GM12874 (cell line): ENCODE data around the gene USP32.

Experiments used
- TF ChIP-seq, protein P1 (sequence below): IDR thresholded peaks from 2 replicates; pipeline ENCODE4 v1.5.1; 2011; ENCODE audit warnings: low read depth, mild to moderate bottlenecking, control low read depth, low read length, moderate library complexity; ENCODE audit not compliant: insufficient read depth

USP32 gene

GRCh38 chr17:60252459-60252858 lies 139.5 kb downstream of the USP32 start:
- TF ChIP-seq, protein P1, sequence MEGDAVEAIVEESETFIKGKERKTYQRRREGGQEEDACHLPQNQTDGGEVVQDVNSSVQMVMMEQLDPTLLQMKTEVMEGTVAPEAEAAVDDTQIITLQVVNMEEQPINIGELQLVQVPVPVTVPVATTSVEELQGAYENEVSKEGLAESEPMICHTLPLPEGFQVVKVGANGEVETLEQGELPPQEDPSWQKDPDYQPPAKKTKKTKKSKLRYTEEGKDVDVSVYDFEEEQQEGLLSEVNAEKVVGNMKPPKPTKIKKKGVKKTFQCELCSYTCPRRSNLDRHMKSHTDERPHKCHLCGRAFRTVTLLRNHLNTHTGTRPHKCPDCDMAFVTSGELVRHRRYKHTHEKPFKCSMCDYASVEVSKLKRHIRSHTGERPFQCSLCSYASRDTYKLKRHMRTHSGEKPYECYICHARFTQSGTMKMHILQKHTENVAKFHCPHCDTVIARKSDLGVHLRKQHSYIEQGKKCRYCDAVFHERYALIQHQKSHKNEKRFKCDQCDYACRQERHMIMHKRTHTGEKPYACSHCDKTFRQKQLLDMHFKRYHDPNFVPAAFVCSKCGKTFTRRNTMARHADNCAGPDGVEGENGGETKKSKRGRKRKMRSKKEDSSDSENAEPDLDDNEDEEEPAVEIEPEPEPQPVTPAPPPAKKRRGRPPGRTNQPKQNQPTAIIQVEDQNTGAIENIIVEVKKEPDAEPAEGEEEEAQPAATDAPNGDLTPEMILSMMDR, result no peak

DNA sequence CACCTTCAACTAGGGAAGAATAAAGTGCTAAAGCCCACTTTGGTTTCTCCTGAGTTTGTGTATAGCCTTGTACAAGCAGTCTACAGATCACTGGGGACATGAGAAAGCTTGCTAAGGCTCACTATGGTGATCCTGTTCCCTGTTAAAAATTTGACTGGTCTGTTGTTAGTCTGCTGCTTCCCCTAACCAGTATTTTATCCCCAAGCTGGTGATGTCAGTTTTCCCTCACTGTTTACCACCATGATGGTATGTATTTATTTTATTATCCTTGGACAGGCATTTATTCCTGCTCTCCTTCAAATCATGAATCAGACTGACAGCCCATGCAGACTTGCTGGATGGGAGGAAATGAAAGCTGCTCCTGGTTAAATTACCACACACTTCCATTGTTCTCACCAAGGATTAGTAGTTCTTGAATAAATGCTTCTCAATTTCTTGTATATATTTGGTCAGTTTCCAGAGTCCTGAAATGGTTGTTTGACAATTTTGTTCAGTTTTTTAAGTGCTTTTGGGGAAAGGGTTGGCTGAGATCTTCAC lies 142.6 kb downstream of the USP32 start:
- TF ChIP-seq, protein P1, result no peak

- TF ChIP-seq, protein P1, result no peak
Measured at GRCh38 chr17:60248618-60249289, 143.2 kb downstream of the USP32 start.

- TF ChIP-seq, protein P1, result no peak
Measured at GRCh38 chr17:60247836-60248461, 144.0 kb downstream of the USP32 start.

- TF ChIP-seq, protein P1, result no peak
Measured at GRCh38 chr17:60244656-60245055, 147.3 kb downstream of the USP32 start.

DNA sequence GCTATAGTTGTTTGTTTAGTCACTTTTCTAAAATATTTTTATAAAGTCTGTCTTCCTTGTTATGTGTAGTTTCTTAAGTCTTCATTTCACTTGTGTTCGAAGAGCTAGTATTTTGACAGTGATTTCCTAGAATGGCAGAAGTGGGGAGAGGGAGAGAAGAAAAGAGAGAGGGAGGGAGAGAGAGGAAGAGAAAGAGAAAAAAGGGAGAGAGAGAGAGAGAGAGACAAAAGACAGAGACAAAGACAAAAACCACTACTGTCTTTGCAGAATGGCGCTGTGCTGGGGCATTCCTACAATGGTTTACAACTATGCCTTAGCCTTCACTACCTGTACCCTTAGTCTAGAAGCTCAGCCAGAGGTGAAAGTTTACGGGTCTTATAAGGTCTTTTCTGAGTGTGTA lies 151.6 kb downstream of the USP32 start:
- TF ChIP-seq, protein P1, result no peak

DNA sequence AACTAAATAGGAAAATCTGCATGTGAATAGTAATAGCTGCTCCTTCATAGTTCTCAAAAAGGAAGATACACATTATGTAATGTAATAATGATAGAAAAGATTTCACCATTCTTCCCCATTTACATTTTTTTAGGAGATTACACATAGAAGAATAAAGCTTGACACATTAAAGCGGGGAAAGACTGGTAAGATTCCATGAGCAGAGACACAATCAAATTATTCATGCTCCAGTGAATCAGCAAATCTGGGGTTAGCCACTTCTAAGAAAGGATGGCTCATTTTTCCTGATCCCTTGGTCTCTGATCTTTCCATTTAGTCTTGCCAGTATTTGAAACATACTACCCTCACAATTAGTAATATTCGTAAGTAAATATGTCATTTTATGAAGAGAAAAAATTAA lies 160.2 kb downstream of the USP32 start:
- TF ChIP-seq, protein P1, result no peak
